ENCODE data around the gene FAM217A.
"Not testable (repeated sequence)": the region's sequence is repeated elsewhere in the genome, so short reads cannot be mapped to it uniquely, and the experiment has no call there.

FAM217A gene

DNA sequence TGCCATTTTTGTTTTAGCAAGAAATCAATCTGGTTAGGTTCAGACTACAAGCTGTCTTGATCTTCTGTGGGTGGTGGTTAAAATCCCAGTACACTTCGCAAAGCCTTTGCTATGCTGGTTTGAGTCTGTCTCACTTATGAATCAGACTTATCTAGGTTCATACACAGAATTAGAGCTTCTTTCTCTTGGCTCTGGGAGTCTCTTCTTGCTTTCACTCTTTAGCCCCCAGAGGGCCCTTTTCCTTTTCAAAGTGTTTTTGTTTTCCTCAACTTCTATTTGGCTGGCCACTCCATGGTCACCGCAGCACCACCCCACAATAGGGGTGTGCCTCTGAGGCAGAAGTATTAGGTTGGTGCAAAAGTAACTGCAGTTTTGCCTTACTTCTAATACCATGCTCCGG lies 35.2 kb upstream of the FAM217A start:
- no peak overlapping the region for H3K4me3 ChIP-seq (ENCODE audit: low read depth, low read length)
- TF ChIP-seq, protein P1, sequence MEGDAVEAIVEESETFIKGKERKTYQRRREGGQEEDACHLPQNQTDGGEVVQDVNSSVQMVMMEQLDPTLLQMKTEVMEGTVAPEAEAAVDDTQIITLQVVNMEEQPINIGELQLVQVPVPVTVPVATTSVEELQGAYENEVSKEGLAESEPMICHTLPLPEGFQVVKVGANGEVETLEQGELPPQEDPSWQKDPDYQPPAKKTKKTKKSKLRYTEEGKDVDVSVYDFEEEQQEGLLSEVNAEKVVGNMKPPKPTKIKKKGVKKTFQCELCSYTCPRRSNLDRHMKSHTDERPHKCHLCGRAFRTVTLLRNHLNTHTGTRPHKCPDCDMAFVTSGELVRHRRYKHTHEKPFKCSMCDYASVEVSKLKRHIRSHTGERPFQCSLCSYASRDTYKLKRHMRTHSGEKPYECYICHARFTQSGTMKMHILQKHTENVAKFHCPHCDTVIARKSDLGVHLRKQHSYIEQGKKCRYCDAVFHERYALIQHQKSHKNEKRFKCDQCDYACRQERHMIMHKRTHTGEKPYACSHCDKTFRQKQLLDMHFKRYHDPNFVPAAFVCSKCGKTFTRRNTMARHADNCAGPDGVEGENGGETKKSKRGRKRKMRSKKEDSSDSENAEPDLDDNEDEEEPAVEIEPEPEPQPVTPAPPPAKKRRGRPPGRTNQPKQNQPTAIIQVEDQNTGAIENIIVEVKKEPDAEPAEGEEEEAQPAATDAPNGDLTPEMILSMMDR (IDR thresholded peaks at IDR 0.05; ENCODE audit: borderline replicate concordance, insufficient read depth, low read depth, low read length): no peak

DNA sequence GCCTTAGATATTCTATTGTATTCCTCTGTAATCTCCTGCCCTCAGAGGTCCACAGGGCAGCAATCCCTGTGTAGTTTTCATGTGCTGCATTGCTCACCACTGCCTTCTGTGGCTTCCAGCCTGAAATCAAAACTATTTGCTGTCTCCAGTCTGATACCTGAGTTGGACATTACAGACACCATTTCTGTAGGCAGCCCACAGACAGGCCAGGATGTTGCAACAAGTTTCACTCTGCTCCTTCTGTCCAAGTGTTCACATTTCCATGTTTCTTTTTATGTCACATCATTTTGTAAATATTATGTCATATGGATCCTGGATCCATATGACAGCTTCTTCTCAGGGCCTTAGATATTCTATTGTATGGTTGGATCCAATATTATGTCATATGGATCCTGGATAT lies 34.7 kb upstream of the FAM217A start:
- TF ChIP-seq, protein P1 (IDR thresholded peaks at IDR 0.05; ENCODE audit: borderline replicate concordance, insufficient read depth, low read depth, low read length): no peak
- no peak overlapping the region for H3K4me3 ChIP-seq (ENCODE audit: low read depth, low read length)

DNA sequence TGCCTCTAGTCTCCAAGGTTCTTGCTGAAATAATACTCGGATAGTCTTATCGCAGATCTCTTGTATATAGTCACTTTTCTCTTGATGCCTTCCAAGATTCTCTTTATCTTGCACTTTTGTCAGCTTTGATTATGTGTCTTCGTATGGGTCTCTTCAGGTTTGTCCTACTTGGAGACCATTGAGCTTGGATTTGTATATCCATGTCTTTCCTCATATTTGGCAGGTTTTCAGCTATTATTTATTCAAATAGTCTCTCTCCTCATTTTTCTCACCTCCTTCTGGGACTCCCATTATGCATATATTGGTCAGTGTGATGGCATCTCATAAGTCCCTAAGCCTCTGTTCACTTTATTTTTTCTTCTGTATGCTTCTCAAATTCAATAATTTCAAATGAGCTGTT lies 33.4 kb upstream of the FAM217A start:
- no peak overlapping the region for H3K4me3 ChIP-seq (ENCODE audit: low read depth, low read length)
- TF ChIP-seq, protein P1 (IDR thresholded peaks at IDR 0.05; ENCODE audit: borderline replicate concordance, insufficient read depth, low read depth, low read length): no peak

DNA sequence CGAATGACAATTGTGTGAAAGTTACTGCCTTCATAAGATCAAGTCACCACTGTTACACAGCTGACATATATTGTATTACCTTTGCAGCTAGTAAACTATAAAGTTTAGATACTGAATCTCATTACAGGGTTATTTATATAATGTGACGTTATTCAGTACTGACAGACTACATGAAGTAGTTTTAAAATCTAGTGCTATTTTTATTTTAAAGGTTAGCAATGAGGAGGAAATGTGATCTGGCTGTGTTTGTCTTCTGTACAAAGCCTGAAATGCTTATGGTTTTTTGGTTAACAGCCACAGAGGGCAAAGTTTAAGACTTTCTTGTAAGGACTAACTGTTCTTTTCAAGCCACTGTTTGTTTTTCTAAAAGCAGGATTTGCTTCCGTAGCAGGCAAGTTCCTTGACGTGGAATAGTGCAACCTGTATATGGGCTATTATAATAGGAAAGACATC lies 30.5 kb upstream of the FAM217A start:
- not testable (repeated sequence) for H3K4me3 ChIP-seq (ENCODE audit: low read depth, low read length)

DNA sequence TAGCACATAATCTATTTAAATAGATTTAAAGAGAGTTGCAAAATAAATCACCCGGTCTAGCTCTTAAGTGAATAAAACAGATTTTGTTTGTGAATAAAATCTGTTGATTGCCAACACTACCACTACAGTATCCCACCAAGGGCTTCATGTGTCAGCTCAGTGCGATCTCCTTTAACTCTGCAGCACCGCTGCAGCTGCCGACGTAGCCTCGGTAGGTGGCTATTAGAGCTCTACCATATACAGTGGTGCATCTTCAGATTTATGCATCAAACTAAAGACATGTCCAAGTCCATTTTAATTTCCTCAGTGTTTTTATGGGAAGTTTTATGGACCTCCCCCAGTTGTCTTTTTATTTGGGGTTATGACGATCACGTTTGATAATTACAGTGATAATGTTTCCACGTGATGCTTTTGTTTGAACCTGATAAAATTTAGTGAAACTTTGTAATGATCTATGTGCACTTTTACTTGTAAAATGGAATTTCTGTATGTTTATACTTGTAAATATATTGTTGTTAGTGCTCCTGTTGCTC lies 29.7 kb upstream of the FAM217A start:
- no peak overlapping the region for H3K4me3 ChIP-seq (ENCODE audit: low read depth, low read length)
- TF ChIP-seq, protein P1 (IDR thresholded peaks at IDR 0.05; ENCODE audit: borderline replicate concordance, insufficient read depth, low read depth, low read length): no peak

DNA sequence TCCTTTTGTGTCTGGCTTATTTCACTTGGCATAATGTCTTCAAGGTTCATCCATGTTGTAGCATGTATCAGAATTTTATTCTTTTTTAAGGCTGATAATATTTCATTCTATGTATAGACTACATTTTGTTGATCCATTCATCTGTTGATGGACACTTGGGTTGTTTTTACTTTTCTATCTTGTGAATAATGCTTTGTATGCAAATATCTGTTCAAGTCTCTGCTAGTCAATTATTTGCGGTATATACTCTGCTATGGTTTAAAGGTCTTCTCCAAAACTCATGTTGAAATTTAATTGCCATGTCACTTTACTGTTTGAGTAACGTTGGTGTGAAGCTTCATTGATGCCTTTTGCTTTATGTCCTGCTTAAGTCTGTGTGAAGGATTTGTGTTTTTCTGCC lies 28.9 kb upstream of the FAM217A start:
- H3K4me3 ChIP-seq (ENCODE audit: low read depth, low read length): no peak overlapping the region
- TF ChIP-seq, protein P1 (IDR thresholded peaks at IDR 0.05; ENCODE audit: borderline replicate concordance, insufficient read depth, low read depth, low read length): no peak

DNA sequence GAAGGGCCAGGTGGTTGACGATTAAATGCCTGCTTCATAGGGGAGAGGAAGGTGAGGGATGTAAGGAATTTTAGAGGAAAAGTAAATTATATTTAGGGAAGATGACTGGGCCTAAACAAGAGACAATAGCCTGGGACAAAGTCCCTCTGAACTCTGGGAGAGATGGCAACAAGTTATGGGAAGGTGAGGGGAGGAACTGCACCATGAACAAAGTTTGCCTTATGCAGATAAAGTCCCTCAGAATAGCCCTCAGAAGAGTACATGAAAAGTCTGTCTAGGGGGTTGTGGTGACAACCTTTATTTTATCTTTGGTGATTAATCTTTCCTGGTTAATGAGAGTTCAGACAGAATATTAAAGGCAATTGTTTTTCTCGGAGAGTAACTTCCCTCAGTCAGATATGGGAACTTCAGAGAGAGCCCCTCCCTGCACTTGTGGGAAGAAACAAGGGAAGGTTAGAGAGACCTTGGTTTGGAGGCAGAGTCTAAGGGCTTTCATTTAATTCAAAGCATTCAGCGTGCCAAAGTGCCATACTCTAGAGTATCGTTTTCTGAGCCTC lies 27.1 kb upstream of the FAM217A start:
- no peak overlapping the region for H3K4me3 ChIP-seq (ENCODE audit: low read depth, low read length)
- TF ChIP-seq, protein P1 (IDR thresholded peaks at IDR 0.05; ENCODE audit: borderline replicate concordance, insufficient read depth, low read depth, low read length): no peak

All from GM12875 (cell line).